H9 (cell line): ENCODE results near the gene ULK3. TPM values are rescaled to one million over a fixed set of nuclear protein-coding genes. Genes with fewer than 3 reads are reported as not detected.

Experiments used
- DNase-seq: peaks from one replicate; pipeline ENCODE4 v3.0.0-alpha.2; 2017
- H2AFZ ChIP-seq: one replicate; pipeline ENCODE4 v1.6.1; 2013; ENCODE audit warnings: mild to moderate bottlenecking, low read length, control low read depth, moderate library complexity
- H2AK5ac ChIP-seq: 2 replicates; pipeline ENCODE4 v1.6.1; 2013; ENCODE audit warnings: low read length, control low read depth, mixed read lengths; ENCODE audit not compliant: insufficient read length
- H2BK120ac ChIP-seq: one replicate; pipeline ENCODE4 v1.6.1; 2013; ENCODE audit warnings: low read depth, mild to moderate bottlenecking, low read length, control low read depth, inconsistent platforms; ENCODE audit not compliant: poor library complexity, severe bottlenecking
- H2BK12ac ChIP-seq: 2 replicates; pipeline ENCODE4 v1.6.1; 2013; ENCODE audit warnings: low read length, control low read depth, mixed read lengths, low read depth; ENCODE audit not compliant: insufficient read length
- H2BK15ac ChIP-seq: 2 replicates; pipeline ENCODE4 v1.6.1; 2013; ENCODE audit warnings: low read depth, low read length, control low read depth
- H2BK20ac ChIP-seq: one replicate; pipeline ENCODE4 v1.6.1; 2013; ENCODE audit warnings: low read depth, mild to moderate bottlenecking, low read length, control low read depth, inconsistent platforms; ENCODE audit not compliant: poor library complexity, severe bottlenecking
- H2BK5ac ChIP-seq: 2 replicates; pipeline ENCODE4 v1.6.1; 2013; ENCODE audit warnings: low read length, control low read depth, mixed read lengths; ENCODE audit not compliant: insufficient read length
- H3K14ac ChIP-seq: 2 replicates; pipeline ENCODE4 v1.6.1; 2013; ENCODE audit warnings: low read length, control low read depth; ENCODE audit not compliant: insufficient read depth
- H3K18ac ChIP-seq: 2 replicates; pipeline ENCODE4 v1.6.1; 2013; ENCODE audit warnings: low read depth, mild to moderate bottlenecking, mixed read lengths, low read length, control low read depth; ENCODE audit not compliant: insufficient read length
- H3K23ac ChIP-seq: 2 replicates; pipeline ENCODE4 v1.6.1; 2013; ENCODE audit warnings: low read length, control low read depth, mixed read lengths, low read depth; ENCODE audit not compliant: insufficient read length
- H3K23me2 ChIP-seq: 2 replicates; pipeline ENCODE4 v1.6.1; 2013; ENCODE audit warnings: low read depth, mild to moderate bottlenecking, mixed read lengths, low read length, control low read depth; ENCODE audit not compliant: insufficient read length, poor library complexity, severe bottlenecking
- H3K27ac ChIP-seq: 2 replicates; pipeline ENCODE4 v1.5.1; 2013; ENCODE audit warnings: low read length, control low read depth, mixed read lengths, low read depth; ENCODE audit not compliant: insufficient read length
- H3K27me3 ChIP-seq: 2 replicates; pipeline ENCODE4 v1.6.1; 2013; ENCODE audit warnings: low read length, control low read depth, inconsistent platforms; ENCODE audit not compliant: insufficient read depth
- H3K4ac ChIP-seq: 2 replicates; pipeline ENCODE4 v1.6.1; 2013; ENCODE audit warnings: low read depth, mild to moderate bottlenecking, control low read depth, inconsistent platforms, low read length, moderate library complexity
- H3K4me1 ChIP-seq: 2 replicates; pipeline ENCODE4 v1.6.1; 2013; ENCODE audit warnings: low read length, control low read depth, inconsistent platforms; ENCODE audit not compliant: insufficient read depth
- H3K4me2 ChIP-seq: 2 replicates; pipeline ENCODE4 v1.6.1; 2013; ENCODE audit warnings: low read length, control low read depth, mixed read lengths; ENCODE audit not compliant: insufficient read length, insufficient read depth
- H3K56ac ChIP-seq: 2 replicates; pipeline ENCODE4 v1.6.1; 2013; ENCODE audit warnings: low read depth, mild to moderate bottlenecking, mixed read lengths, low read length, control low read depth; ENCODE audit not compliant: insufficient read length
- H3K79me1 ChIP-seq: 2 replicates; pipeline ENCODE4 v1.6.1; 2013; ENCODE audit warnings: low read depth, mild to moderate bottlenecking, moderate library complexity, low read length, control low read depth, inconsistent platforms; ENCODE audit not compliant: insufficient read depth, poor library complexity, severe bottlenecking
- H3K79me2 ChIP-seq: 2 replicates; pipeline ENCODE4 v1.6.1; 2013; ENCODE audit warnings: low read length, control low read depth, inconsistent platforms; ENCODE audit not compliant: insufficient read depth
- H3K9ac ChIP-seq: 2 replicates; pipeline ENCODE4 v1.6.1; 2013; ENCODE audit warnings: low read length, control low read depth, mixed read lengths; ENCODE audit not compliant: insufficient read length; ENCODE audit errors: extremely low read depth
- H3K9me3 ChIP-seq: one replicate; pipeline ENCODE4 v1.6.1; 2013; ENCODE audit warnings: low read depth, low read length, inconsistent platforms; ENCODE audit not compliant: control insufficient read depth
- H3T11ph ChIP-seq: one replicate; pipeline ENCODE4 v1.6.1; 2013; ENCODE audit warnings: mild to moderate bottlenecking, low read length, control low read depth, inconsistent platforms
- H4K20me1 ChIP-seq: one replicate; pipeline ENCODE4 v1.6.1; 2013; ENCODE audit not compliant: control insufficient read depth, insufficient read length, insufficient read depth
- H4K5ac ChIP-seq: 2 replicates; pipeline ENCODE4 v1.6.1; 2013; ENCODE audit warnings: low read depth, mild to moderate bottlenecking, mixed read lengths, low read length, control low read depth; ENCODE audit not compliant: insufficient read length
- H4K8ac ChIP-seq: replicated peaks from 2 replicates; pipeline ENCODE4 v1.6.1; 2013; ENCODE audit warnings: low read length, control low read depth, mixed read lengths, low read depth; ENCODE audit not compliant: insufficient read length
- H4K91ac ChIP-seq: 2 replicates; pipeline ENCODE4 v1.6.1; 2013; ENCODE audit warnings: low read depth, mild to moderate bottlenecking, moderate library complexity, mixed read lengths, low read length, control low read depth; ENCODE audit not compliant: insufficient read length
- H3K27ac Mint-ChIP-seq, 3 experiments: 2 replicates in 2 of 3; 3 replicates in 1 of 3; pipeline ENCODE4 v1.8.0; 2020 to 2021; ENCODE audit warnings: mixed read lengths in 3 of 3, mild to moderate bottlenecking in 1 of 3, moderate library complexity in 1 of 3
- H3K27me3 Mint-ChIP-seq: 2 replicates; pipeline ENCODE4 v1.8.0; 2021; ENCODE audit warnings: low read depth, mild to moderate bottlenecking, moderate library complexity, mixed read lengths
- H3K36me3 Mint-ChIP-seq, 3 experiments: 2 replicates in 2 of 3; 3 replicates in 1 of 3; pipeline ENCODE4 v1.8.0; 2020 to 2021; ENCODE audit warnings: low read depth in 3 of 3, mixed read lengths in 3 of 3; ENCODE audit not compliant: insufficient read depth in 1 of 3
- H3K4me1 Mint-ChIP-seq, 2 experiments: 2 replicates each; pipeline ENCODE4 v1.8.0; 2020; ENCODE audit warnings: mixed read lengths in 2 of 2
- H3K4me3 Mint-ChIP-seq, 2 experiments: 2 replicates in 1 of 2; 3 replicates in 1 of 2; pipeline ENCODE4 v1.8.0; 2020 to 2021; ENCODE audit warnings: mild to moderate bottlenecking in 2 of 2, mixed read lengths in 2 of 2, moderate library complexity in 1 of 2
- H3K9me3 Mint-ChIP-seq, 2 experiments: 2 replicates in 1 of 2; 3 replicates in 1 of 2; pipeline ENCODE4 v1.8.0; 2020; ENCODE audit warnings: mild to moderate bottlenecking in 2 of 2, mixed read lengths in 2 of 2, moderate library complexity in 1 of 2
- CTCF ChIP-seq: fragments of 200-600 bp; sonication (generic); conservative IDR thresholded peaks from 3 replicates; pipeline ENCODE4 v1.8.0; 2021; ENCODE audit warnings: antibody characterized with exemption, mild to moderate bottlenecking
- WGBS: extraction: QIAGEN DNeasy Blood & Tissue Kit; methylation state at CpG from one replicate; pipeline ENCODE4 v1.1.7; 2013; ENCODE audit warnings: missing lambda C conversion rate, low lambda C conversion rate, mixed read lengths; ENCODE audit not compliant: insufficient read length; ENCODE audit errors: extremely low coverage; 5-methylcytosine and 5-hydroxymethylcytosine counted together
- total RNA-seq: library from RNA; stranded (reverse); gene quantifications from 2 replicates; pipeline ENCODE4 v1.2.1, GENCODE V29; 2021

Gene ULK3
- total RNA-seq, 1 experiment from 2014 or later, result 34.0 TPM

GRCh38 chr15:74829486-74829885, 13.5 kb downstream of the ULK3 start:
- Histone ChIP-seq H2AK5ac (no peak overlapping the region), H3K14ac (no peak overlapping the region), H3K79me1 (no peaks in the 10 kb centered on the region), H3K23ac (no peak overlapping the region), H3K27ac (no peak overlapping the region), H4K91ac (no peak overlapping the region), H2AFZ (no peak overlapping the region), H3K4me2 (no peak overlapping the region), H2BK20ac (no peak overlapping the region), H2BK12ac (no peak overlapping the region), H3K9me3 (no peaks in the 10 kb centered on the region), H3K4ac (no peak overlapping the region), H2BK15ac (no peak overlapping the region), H3K4me1 (no peaks in the 10 kb centered on the region), H3K56ac (no peak overlapping the region), H3T11ph (no peak overlapping the region), H3K79me2 (no peaks in the 10 kb centered on the region), H3K9ac (no peak overlapping the region), H3K23me2 (no peaks in the 10 kb centered on the region), H3K18ac (no peak overlapping the region), H2BK5ac (no peak overlapping the region), H4K20me1 (no peaks in the 10 kb centered on the region), H4K8ac (no peak overlapping the region), H2BK120ac (no peak overlapping the region), H4K5ac (no peak overlapping the region), H3K27me3 (peaks cover 10% of the 10 kb centered on the region; the same call in 1 of the 2 replicates)
- WGBS, result no CpG with 5 or more reads among the region's 3 CpGs
- Mint-ChIP-seq H3K9me3 (no peaks in the 10 kb centered on the region), H3K36me3 (no peaks in the 10 kb centered on the region), H3K4me1 (peaks cover 4 to 30% of the 10 kb centered on the region in 2 experiments; a peak in 3 of 4 replicates), H3K27ac (no peak overlapping the region), H3K27me3 (peaks cover 56% of the 10 kb centered on the region), H3K4me3 (no peak overlapping the region)
- no peak for DNase-seq
- TF ChIP-seq CTCF, result no peak
